ENCODE measurements around the gene ZC3H7B.

DNA sequence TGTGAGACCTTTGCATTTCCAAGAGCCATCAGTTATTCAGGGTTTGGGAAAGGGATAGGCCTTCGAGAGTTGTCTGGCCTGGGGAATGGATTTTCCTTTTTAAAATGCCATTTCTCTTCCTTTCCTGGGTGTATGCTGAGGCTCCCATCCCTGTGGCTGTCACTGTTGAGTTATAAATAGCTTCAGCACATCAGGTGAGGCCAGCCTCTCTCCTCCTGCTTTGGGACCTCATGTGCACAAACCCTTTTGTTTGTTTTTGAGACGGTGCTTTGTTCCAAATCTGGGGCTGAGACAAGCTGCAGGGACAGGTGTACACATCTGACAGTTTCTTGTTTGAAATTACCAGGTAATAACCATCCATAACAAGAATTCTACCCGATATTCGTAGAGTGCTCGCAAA lies 81.8 kb downstream of the ZC3H7B start:
- TF ChIP-seq CTCF (IDR thresholded peaks at IDR 0.05): no peak
- no peak for TF ChIP-seq POLR2A (IDR thresholded peaks at IDR 0.05)
